Measurements from ENCODE around the gene CRIM1. TPM values are rescaled to one million over a fixed set of nuclear protein-coding genes. Genes with fewer than 3 reads are reported as not detected.

Gene CRIM1
- total RNA-seq, 1 experiment from 2014 or later: 24.1 TPM

GRCh38 chr2:36395866-36396265 lies 40.3 kb downstream of the CRIM1 start:
- H3K4me1 Mint-ChIP-seq: peaks cover 26% of the 10 kb centered on the region
- H3K27me3 Mint-ChIP-seq (ENCODE audit: low read depth): no peaks in the 10 kb centered on the region
- H3K36me3 Mint-ChIP-seq: no peaks in the 10 kb centered on the region
- no peak overlapping the region for H3K4me3 Mint-ChIP-seq
- TF ChIP-seq ZNF232 (CRISPR knock-in tag; IDR thresholded peaks at IDR 0.05): no peak
- TF ChIP-seq SOX15 (CRISPR knock-in tag; IDR thresholded peaks at IDR 0.05): no peak
- TF ChIP-seq ZBTB21 (CRISPR knock-in tag; IDR thresholded peaks at IDR 0.05; ENCODE audit: borderline replicate concordance): no peak
- no peak for TF ChIP-seq RORB (CRISPR knock-in tag; IDR thresholded peaks at IDR 0.05)
- TF ChIP-seq PRRX2 (CRISPR knock-in tag; IDR thresholded peaks at IDR 0.05): no peak
- TF ChIP-seq ZNF138 (CRISPR knock-in tag; conservative IDR thresholded peaks at IDR 0.05): no peak
- TF ChIP-seq FOXP1 (CRISPR knock-in tag; IDR thresholded peaks at IDR 0.05; ENCODE audit: borderline replicate concordance): no peak
- no peak for TF ChIP-seq SMAD4 (CRISPR knock-in tag; IDR thresholded peaks at IDR 0.05)
- TF ChIP-seq, protein P1, sequence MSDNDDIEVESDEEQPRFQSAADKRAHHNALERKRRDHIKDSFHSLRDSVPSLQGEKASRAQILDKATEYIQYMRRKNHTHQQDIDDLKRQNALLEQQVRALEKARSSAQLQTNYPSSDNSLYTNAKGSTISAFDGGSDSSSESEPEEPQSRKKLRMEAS (CRISPR knock-in tag; IDR thresholded peaks at IDR 0.05): no peak
- TF ChIP-seq GRHL2 (CRISPR knock-in tag; IDR thresholded peaks at IDR 0.05; ENCODE audit: insufficient replicate concordance, severe bottlenecking): no peak
- no peak for TF ChIP-seq EMX1 (CRISPR knock-in tag; IDR thresholded peaks at IDR 0.05)
- TF ChIP-seq ZNF396 (CRISPR knock-in tag; IDR thresholded peaks at IDR 0.05; ENCODE audit: borderline replicate concordance): no peak
- TF ChIP-seq ZNF219 (CRISPR knock-in tag; IDR thresholded peaks at IDR 0.05; ENCODE audit: borderline replicate concordance): no peak
- TF ChIP-seq OVOL2 (CRISPR knock-in tag; IDR thresholded peaks at IDR 0.05; ENCODE audit: borderline replicate concordance): no peak
- H3K27ac Mint-ChIP-seq: no peak overlapping the region
- H3K9me3 Mint-ChIP-seq: no peaks in the 10 kb centered on the region
- DNase-seq (ENCODE audit: low spot score) (no peak), ATAC-seq (no peak)
- POLR2A ChIA-PET: no interaction called here
- CTCF ChIA-PET: interaction anchor here (1.0 kb wide), 1 partner anchor 64 kb away, joined by 3 read pairs; no protein-coding TSS in a partner anchor

DNA sequence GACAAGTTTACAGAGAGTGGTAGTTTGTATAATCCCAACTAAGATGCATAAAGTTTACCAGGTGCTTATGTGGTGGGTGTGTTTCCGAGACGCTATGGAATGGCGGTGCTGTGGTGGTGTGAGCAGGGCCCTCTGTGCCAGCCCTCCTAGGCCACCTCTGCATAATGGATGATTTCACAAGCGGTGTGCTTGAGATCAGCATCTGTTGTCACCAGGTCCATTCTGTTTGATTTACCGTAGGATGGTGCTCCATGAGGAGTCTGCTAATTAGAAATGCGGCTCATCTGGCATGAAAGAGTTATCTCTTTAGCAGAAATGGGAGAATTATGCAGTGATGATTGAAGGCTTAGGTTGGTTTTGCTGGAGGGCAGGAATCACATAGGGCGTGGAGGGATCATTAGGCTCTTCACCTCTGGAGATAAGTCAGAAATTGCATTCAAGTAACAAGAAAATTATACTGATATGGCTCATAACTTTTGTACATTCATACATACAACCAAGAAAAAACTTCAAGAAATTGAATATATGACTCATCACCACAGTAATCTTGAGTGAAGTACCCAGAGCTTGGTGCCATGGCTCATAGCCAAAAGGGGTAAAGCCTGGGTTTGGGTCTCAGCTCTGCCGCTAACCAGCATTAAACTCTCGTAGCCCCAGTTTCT lies 41.4 kb downstream of the CRIM1 start:
- Mint-ChIP-seq H3K36me3 (no peaks in the 10 kb centered on the region), H3K9me3 (no peaks in the 10 kb centered on the region), H3K27ac (no peak overlapping the region), H3K4me1 (peaks cover 26% of the 10 kb centered on the region), H3K27me3 (ENCODE audit: low read depth) (no peaks in the 10 kb centered on the region), H3K4me3 (no peak overlapping the region)
- CTCF ChIA-PET: interaction anchor here (0.6 kb wide), 1 partner anchor 794 kb away, joined by 5 read pairs; no protein-coding TSS in a partner anchor
- no peak for DNase-seq (ENCODE audit: low spot score)
- POLR2A ChIA-PET: no interaction called here
- no peak for ATAC-seq
- no peak for TF ChIP-seq ZNF396 (CRISPR knock-in tag; IDR thresholded peaks at IDR 0.05; ENCODE audit: borderline replicate concordance)
- TF ChIP-seq AFF4 (CRISPR knock-in tag; IDR thresholded peaks at IDR 0.05; ENCODE audit: borderline replicate concordance): no peak
- TF ChIP-seq, protein P2, sequence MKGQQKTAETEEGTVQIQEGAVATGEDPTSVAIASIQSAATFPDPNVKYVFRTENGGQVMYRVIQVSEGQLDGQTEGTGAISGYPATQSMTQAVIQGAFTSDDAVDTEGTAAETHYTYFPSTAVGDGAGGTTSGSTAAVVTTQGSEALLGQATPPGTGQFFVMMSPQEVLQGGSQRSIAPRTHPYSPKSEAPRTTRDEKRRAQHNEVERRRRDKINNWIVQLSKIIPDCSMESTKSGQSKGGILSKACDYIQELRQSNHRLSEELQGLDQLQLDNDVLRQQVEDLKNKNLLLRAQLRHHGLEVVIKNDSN (CRISPR knock-in tag; IDR thresholded peaks at IDR 0.05): no peak
- no peak for TF ChIP-seq TCF7 (CRISPR knock-in tag; IDR thresholded peaks at IDR 0.05; ENCODE audit: low read depth)
- TF ChIP-seq GTF2I (CRISPR knock-in tag; conservative IDR thresholded peaks at IDR 0.05): no peak
- no peak for TF ChIP-seq PRRX2 (CRISPR knock-in tag; IDR thresholded peaks at IDR 0.05)
- TF ChIP-seq ZMAT4 (CRISPR knock-in tag; IDR thresholded peaks at IDR 0.05): no peak
- no peak for TF ChIP-seq FOXJ3 (CRISPR knock-in tag; IDR thresholded peaks at IDR 0.05; ENCODE audit: borderline replicate concordance)
- no peak for TF ChIP-seq ZNF317 (CRISPR knock-in tag; IDR thresholded peaks at IDR 0.05; ENCODE audit: borderline replicate concordance, low read depth)
- no peak for TF ChIP-seq ZBTB21 (CRISPR knock-in tag; IDR thresholded peaks at IDR 0.05; ENCODE audit: borderline replicate concordance)
- no peak for TF ChIP-seq ATF3 (CRISPR knock-in tag; conservative IDR thresholded peaks at IDR 0.05)
- no peak for TF ChIP-seq ZNF281 (CRISPR knock-in tag; IDR thresholded peaks at IDR 0.05)
